Activated CD8-positive, alpha-beta memory T cell treated with anti-CD3 and anti-CD28 coated beads for 48 hours (primary cell): ENCODE results near the gene CHD6.

ENCODE experiments used
- DNase-seq, 3 experiments: peaks; one replicate each; pipeline ENCODE4 v3.0.0-alpha.2; 2020; ENCODE audit warnings: low read depth in 2 of 3, low spot score in 2 of 3

Gene CHD6

GRCh38 chr20:41621971-41622370 lies 3.8 kb upstream of the CHD6 start:
- no peak for DNase-seq

GRCh38 chr20:41621421-41621820 lies 3.2 kb upstream of the CHD6 start:
- no peak for DNase-seq

- no peak for DNase-seq
These were observed 1.4 kb upstream of the CHD6 start for GRCh38 chr20:41619360-41620100.

GRCh38 chr20:41618807-41619311 lies 682 bp upstream of the CHD6 start:
- no peak for DNase-seq

- DNase-seq: peak in 1 of 3 experiments; percentile 10
These were observed 897 bp downstream of the CHD6 start for GRCh38 chr20:41617059-41617901.

GRCh38 chr20:41616228-41616627 lies 1.9 kb downstream of the CHD6 start:
- DNase-seq: no peak

GRCh38 chr20:41615676-41616075 lies 2.5 kb downstream of the CHD6 start:
- DNase-seq: no peak

- no peak for DNase-seq
These were observed 3.1 kb downstream of the CHD6 start for GRCh38 chr20:41615110-41615509.

GRCh38 chr20:41613321-41613720 lies 4.9 kb downstream of the CHD6 start:
- DNase-seq: no peak

- DNase-seq: no peak
These were observed 8.7 kb downstream of the CHD6 start for GRCh38 chr20:41609474-41609873.

- DNase-seq: no peak
These were observed 9.6 kb downstream of the CHD6 start for GRCh38 chr20:41608606-41609005.

GRCh38 chr20:41607791-41608190 lies 10.4 kb downstream of the CHD6 start:
- DNase-seq: no peak

- DNase-seq: no peak
These were observed 14.2 kb downstream of the CHD6 start for GRCh38 chr20:41604002-41604401.

- DNase-seq: no peak
These were observed 16.4 kb downstream of the CHD6 start for GRCh38 chr20:41601742-41602141.

- DNase-seq: no peak
These were observed 17.1 kb downstream of the CHD6 start for GRCh38 chr20:41600926-41601631.

GRCh38 chr20:41599699-41600104 lies 18.5 kb downstream of the CHD6 start:
- DNase-seq: no peak

GRCh38 chr20:41598719-41599118 lies 19.5 kb downstream of the CHD6 start:
- no peak for DNase-seq

- no peak for DNase-seq
These were observed 23.5 kb downstream of the CHD6 start for GRCh38 chr20:41594514-41595322.

- DNase-seq: no peak
These were observed 25.5 kb downstream of the CHD6 start for GRCh38 chr20:41592516-41593216.

- no peak for DNase-seq
These were observed 30.2 kb downstream of the CHD6 start for GRCh38 chr20:41587956-41588355.
